Measurements from ENCODE around the gene C1QTNF6.

DNA sequence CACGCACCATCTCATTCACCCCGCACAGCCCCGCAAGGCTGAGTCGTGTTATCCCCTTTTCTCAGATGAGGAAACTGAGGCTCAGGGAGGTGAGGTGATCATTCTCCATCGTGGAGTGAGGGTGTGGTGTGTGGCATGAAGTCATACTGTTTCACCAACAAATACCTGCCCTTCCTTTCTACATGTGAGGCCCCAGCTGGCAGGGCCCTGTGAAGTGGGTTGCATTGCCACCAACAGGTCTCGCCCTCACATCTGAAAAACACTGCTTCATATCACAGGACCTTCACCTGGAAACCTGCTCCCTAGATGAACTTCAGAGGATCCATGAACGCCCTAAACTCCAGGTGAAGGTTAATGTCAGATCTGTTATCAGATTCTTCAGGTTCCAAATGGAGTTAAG lies 19.9 kb upstream of the C1QTNF6 start:
- TF ChIP-seq CTCF (IDR thresholded peaks at IDR 0.05; ENCODE audit: insufficient read depth, low read depth, low read length) (no peak), EZH2 (IDR thresholded peaks at IDR 0.05; ENCODE audit: insufficient read depth, low read length) (no peak)

All from astrocyte (in vitro differentiated cells and primary cell).